SU-DHL-6 (cell line): ENCODE data around the gene SINHCAF.
A peak's percentile ranks its signal among the peaks of the same experiment; 100 is the strongest.

Source experiments
- H2AFZ ChIP-seq: fragments of 200-600 bp; sonication (generic); 2 replicates; pipeline ENCODE4 v1.6.1; 2014; ENCODE audit warnings: low read depth, mild to moderate bottlenecking, moderate library complexity, mixed read lengths, antibody characterized with exemption, low read length; ENCODE audit not compliant: severe bottlenecking
- H3F3A ChIP-seq: fragments of 200-600 bp; shearing (Covaris generic); 2 replicates; pipeline ENCODE4 v1.6.0; 2016; ENCODE audit warnings: antibody characterized with exemption, mild to moderate bottlenecking; ENCODE audit not compliant: insufficient read depth
- H3K27ac ChIP-seq: fragments of 200-600 bp; sonication (generic); 2 replicates; pipeline ENCODE4 v1.5.1; 2016; ENCODE audit warnings: low read depth, mild to moderate bottlenecking, low read length, moderate library complexity, mixed read lengths
- H3K27me3 ChIP-seq: fragments of 200-600 bp; sonication (generic), shearing (Covaris generic); 2 replicates; pipeline ENCODE4 v1.6.0; 2014; ENCODE audit warnings: mild to moderate bottlenecking, low read length
- H3K36me3 ChIP-seq: fragments of 200-600 bp; sonication (generic); 2 replicates; pipeline ENCODE4 v1.6.1; 2014; ENCODE audit warnings: mild to moderate bottlenecking, low read length, mixed read lengths
- H3K4me2 ChIP-seq: fragments of 300-600, 200-600 bp; shearing (Covaris generic), sonication (generic); 2 replicates; pipeline ENCODE4 v1.6.0; 2014; ENCODE audit warnings: low read length, low read depth, mild to moderate bottlenecking; ENCODE audit not compliant: poor library complexity, severe bottlenecking
- H3K4me3 ChIP-seq: fragments of 200-600 bp; sonication (generic); 2 replicates; pipeline ENCODE4 v1.5.1; 2014; ENCODE audit warnings: antibody characterized with exemption, low read length, mild to moderate bottlenecking, mixed read lengths; ENCODE audit not compliant: insufficient read depth, poor library complexity, severe bottlenecking
- H3K79me2 ChIP-seq: fragments of 200-600 bp; sonication (generic); 2 replicates; pipeline ENCODE4 v1.6.1; 2014; ENCODE audit warnings: mild to moderate bottlenecking, low read length, moderate library complexity; ENCODE audit not compliant: insufficient read depth
- H3K9ac ChIP-seq: fragments of 200-600 bp; sonication (generic); 2 replicates; pipeline ENCODE4 v1.7.0; 2014; ENCODE audit warnings: mild to moderate bottlenecking, low read length
- H3K9me2 ChIP-seq: fragments of 200-600 bp; sonication (generic); replicated peaks from 2 replicates; pipeline ENCODE4 v1.6.1; 2014; ENCODE audit warnings: low read length; ENCODE audit not compliant: insufficient read depth
- H3K9me3 ChIP-seq: fragments of 200-600 bp; sonication (generic); 2 replicates; pipeline ENCODE4 v1.6.1; 2014; ENCODE audit warnings: low read length, mixed read lengths; ENCODE audit not compliant: insufficient read depth
- H4K20me1 ChIP-seq: fragments of 200-600 bp; sonication (generic); 2 replicates; pipeline ENCODE4 v1.6.1; 2014; ENCODE audit warnings: low read depth, mild to moderate bottlenecking, antibody characterized with exemption, low read length, moderate library complexity, mixed read lengths
- EZH2phosphoT487 ChIP-seq: fragments of 200-600 bp; sonication (generic), shearing (Covaris generic); conservative IDR thresholded peaks from 2 replicates; pipeline ENCODE4 v1.6.1; 2018; ENCODE audit warnings: mild to moderate bottlenecking, antibody characterized with exemption, low read length, moderate library complexity, mixed read lengths
- TF ChIP-seq, protein P1 (sequence below): fragments of 200-600 bp; sonication (generic); IDR thresholded peaks from one replicate; pipeline ENCODE4 v1.5.1; 2017; ENCODE audit warnings: antibody characterized with exemption, mild to moderate bottlenecking, low read length, moderate library complexity; ENCODE audit not compliant: insufficient read depth, poor library complexity, severe bottlenecking

SINHCAF gene

DNA sequence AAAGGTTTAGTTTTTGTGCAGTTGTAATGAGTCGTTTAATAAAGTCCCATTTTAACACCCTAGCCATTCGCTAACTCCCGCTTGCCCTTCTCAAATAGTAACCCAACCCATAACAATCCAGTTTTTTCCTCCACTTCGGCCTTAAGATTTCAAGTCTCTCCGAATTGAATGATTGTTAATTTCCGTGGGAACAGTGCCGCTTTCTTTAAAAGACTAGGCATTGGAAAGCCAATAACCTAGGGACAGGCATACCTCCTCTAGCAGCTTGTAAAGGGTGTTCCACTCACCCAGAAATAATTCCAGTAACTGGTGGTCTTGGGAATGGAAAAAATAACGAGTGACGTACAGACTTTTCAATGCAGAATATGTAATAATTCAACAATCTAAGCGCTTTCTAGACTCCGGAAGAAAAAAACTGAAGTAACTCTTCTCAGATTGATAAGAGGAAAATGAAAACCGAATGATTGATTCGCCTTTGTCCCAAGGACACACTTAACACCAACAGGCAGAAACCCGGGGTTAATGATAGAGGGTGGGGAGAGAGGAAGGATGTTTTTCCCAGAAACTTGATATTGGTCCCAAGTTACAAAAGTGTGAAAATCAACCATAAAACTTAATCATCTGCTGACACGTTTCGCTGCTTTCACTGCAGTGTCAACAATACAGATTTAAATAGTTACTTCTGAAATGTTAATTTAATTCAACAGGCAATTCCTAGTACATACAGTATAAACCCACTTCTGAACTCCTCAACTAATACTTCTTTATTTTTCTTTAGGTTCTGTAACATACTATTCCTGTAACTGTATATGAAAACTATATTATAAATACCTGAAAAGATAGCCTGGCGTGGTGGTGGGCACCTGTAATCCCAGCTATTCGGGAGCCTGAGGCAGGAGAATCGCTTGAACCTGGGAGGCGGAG lies 1.0 kb upstream of the SINHCAF start:
- Histone ChIP-seq H3K9me3 (no peaks in the 10 kb centered on the region), H3K9me2 (no peaks in the 10 kb centered on the region), H3K9ac (peak overlapping the region; percentile 87), H3K4me2 (peak overlapping the region; percentile 64), H3K27me3 (no peaks in the 10 kb centered on the region), H4K20me1 (peaks cover 10% of the 10 kb centered on the region), H3K27ac (no peak overlapping the region), H3F3A (peaks cover 6% of the 10 kb centered on the region), H2AFZ (peak overlapping the region; percentile 82), H3K79me2 (peaks cover 39% of the 10 kb centered on the region), H3K4me3 (peak overlapping the region; percentile 88), H3K36me3 (no peaks in the 10 kb centered on the region)
- TF ChIP-seq, protein P1, sequence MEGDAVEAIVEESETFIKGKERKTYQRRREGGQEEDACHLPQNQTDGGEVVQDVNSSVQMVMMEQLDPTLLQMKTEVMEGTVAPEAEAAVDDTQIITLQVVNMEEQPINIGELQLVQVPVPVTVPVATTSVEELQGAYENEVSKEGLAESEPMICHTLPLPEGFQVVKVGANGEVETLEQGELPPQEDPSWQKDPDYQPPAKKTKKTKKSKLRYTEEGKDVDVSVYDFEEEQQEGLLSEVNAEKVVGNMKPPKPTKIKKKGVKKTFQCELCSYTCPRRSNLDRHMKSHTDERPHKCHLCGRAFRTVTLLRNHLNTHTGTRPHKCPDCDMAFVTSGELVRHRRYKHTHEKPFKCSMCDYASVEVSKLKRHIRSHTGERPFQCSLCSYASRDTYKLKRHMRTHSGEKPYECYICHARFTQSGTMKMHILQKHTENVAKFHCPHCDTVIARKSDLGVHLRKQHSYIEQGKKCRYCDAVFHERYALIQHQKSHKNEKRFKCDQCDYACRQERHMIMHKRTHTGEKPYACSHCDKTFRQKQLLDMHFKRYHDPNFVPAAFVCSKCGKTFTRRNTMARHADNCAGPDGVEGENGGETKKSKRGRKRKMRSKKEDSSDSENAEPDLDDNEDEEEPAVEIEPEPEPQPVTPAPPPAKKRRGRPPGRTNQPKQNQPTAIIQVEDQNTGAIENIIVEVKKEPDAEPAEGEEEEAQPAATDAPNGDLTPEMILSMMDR: no peak
- TF ChIP-seq EZH2phosphoT487: no peak

GRCh38 chr12:31325524-31325875 lies 450 bp downstream of the SINHCAF start:
- peak overlapping the region; percentile 87 for H3K9ac ChIP-seq
- H3K4me2 ChIP-seq: peak overlapping the region; percentile 97
- H3K79me2 ChIP-seq: peaks cover 54% of the 10 kb centered on the region
- peaks cover 10% of the 10 kb centered on the region for H4K20me1 ChIP-seq
- no peak for TF ChIP-seq EZH2phosphoT487
- TF ChIP-seq, protein P1: no peak
- H2AFZ ChIP-seq: peak overlapping the region; percentile 55
- peak overlapping the region; percentile 88 for H3K4me3 ChIP-seq
- no peaks in the 10 kb centered on the region for H3K9me2 ChIP-seq
- peaks cover 15% of the 10 kb centered on the region for H3F3A ChIP-seq
- no peaks in the 10 kb centered on the region for H3K36me3 ChIP-seq
- peak overlapping the region; percentile 76 for H3K27ac ChIP-seq
- no peaks in the 10 kb centered on the region for H3K9me3 ChIP-seq
- no peaks in the 10 kb centered on the region for H3K27me3 ChIP-seq

DNA sequence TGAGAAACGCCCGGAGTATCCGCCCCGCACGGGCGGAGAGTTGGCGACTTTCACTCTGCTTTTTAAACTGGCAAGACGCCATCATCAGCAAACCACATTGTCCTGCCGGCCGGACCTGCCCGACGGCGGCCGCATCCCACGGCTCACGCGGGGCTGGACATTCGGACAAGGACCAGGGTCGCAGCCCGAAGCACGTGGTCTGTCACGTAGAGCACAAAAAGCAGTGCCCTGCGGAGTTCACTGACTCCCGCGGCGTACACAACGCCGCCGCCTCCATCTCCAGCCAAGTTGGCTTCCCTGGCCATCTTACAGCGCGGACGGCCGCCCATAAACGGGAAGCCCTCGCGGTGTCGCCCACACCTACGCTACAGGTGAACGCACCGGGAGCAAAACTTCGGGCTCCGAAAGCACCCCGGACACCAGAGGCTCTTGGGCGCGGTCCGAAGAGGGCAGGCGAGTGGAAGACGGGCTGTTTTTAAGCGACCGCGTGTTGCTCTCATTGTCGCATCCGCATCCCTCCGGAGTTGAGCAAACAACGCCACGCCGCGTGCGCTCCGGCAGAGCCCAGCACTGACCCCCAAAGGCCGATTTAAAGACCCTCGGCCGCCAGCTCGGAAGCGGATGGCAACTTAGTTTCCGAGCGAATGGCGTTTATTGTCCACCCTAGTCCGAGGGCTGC lies 966 bp downstream of the SINHCAF start:
- no peaks in the 10 kb centered on the region for H3K9me2 ChIP-seq
- peak overlapping the region; percentile 55 for H2AFZ ChIP-seq
- no peaks in the 10 kb centered on the region for H3K9me3 ChIP-seq
- H3K4me2 ChIP-seq: peak overlapping the region; percentile 97
- H3K79me2 ChIP-seq: peaks cover 59% of the 10 kb centered on the region
- H3F3A ChIP-seq: peaks cover 20% of the 10 kb centered on the region
- peaks cover 12% of the 10 kb centered on the region for H4K20me1 ChIP-seq
- H3K4me3 ChIP-seq: peak overlapping the region; percentile 88
- H3K27ac ChIP-seq: peak overlapping the region; percentile 76
- H3K36me3 ChIP-seq: no peaks in the 10 kb centered on the region
- H3K27me3 ChIP-seq: no peaks in the 10 kb centered on the region
- TF ChIP-seq, protein P1: no peak
- TF ChIP-seq EZH2phosphoT487: no peak
- peak overlapping the region; percentile 87 for H3K9ac ChIP-seq
